NCI-H2196 treated with DMSO at 0.1 percent for 48 hours (cell line): ENCODE data around the gene OR52B6.
"Not testable (repeated sequence)": the region's sequence is repeated elsewhere in the genome, so short reads cannot be mapped to it uniquely, and the experiment has no call there.

Experiments used
- DNase-seq: peaks from one replicate; lab custom pipeline; 2025; ENCODE audit not compliant: unreplicated experiment; lab: John Stamatoyannopoulos, UW

OR52B6 gene

GRCh38 chr11:5580577-5580976 is at the start of gene OR52B6:
OR52B6 (plus strand) TSS chr11:5580877; CDS start chr11:5580877, 0 bp downstream.
- DNase-seq = no peak

- DNase-seq = no peak
Observed at GRCh38 chr11:5531053-5531831, 49.4 kb upstream of the OR52B6 start.

DNA sequence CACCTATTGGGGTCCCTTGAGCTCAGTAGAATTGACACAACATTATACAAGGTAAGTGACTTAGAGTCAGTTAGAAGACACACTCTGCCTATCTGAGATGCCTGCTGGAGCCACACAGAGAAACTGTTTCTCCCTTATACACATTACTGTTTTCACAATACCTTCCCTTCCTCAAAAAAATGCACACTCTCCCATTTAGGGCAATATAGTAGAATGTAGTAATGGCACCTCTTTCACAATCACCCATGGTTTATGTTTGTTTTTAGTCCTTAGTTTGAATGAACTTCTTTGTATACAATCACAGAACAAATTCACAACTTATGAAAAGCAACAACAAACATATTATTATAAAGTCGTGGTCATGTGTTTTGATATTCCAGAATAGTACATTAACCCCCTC is 46.6 kb upstream of the OR52B6 start:
- no peak for DNase-seq

- DNase-seq = no peak
Observed at GRCh38 chr11:5536482-5536881, 44.2 kb upstream of the OR52B6 start.

DNA sequence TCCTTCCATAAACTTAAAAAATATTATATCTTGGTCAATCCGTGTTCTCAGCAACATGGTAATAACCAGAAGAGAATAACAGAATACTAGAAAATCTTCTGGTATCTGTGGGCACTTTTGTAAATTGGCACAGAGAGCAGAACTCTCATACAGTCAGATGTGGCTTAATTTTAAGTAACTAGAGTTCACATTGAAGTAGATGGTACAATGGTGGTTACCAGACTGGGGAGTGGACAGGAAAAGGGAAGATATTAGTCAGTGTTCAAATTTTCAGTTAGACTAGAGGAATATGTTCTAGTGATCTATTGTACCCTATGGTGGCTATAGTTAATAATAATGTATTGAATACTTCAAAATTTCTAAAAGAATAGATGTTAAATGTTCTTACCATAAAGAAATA is 39.2 kb upstream of the OR52B6 start:
- DNase-seq = no peak

DNA sequence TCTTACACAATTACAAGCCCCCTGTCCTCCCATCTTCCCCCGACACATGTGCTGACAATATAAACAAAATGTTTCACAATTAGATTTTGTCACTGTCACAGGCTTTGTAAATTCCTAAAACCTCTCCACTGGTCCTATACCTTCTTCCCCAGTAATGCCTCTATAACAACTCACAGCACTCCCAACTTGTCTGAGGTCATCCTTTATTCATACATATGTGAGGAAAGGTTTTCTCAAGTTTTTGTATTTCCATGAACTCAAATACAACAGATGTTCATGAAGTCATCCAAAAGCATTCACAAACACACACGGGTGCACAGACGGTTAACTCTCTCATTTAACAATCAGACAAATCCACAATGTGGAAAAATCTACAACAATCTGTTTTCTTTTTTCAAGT is 34.2 kb upstream of the OR52B6 start:
- DNase-seq = no peak

DNA sequence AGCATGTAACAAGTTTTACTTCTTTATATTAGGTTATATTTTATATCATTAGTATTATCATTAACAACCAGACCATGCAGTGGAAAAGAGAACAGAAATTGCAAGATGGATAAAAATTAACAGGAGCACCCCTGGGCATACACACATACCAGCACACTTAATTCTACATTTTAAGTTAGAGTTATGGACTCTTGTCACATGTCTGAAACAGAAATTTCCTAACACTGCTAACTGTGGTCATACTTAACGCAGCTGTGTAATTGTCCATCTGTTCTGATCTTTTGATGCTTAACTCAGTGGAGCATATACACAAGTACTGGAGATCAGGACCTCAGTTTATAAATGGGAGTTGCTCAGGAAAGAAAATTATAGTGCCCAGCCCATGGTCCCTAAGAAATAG is 32.7 kb upstream of the OR52B6 start:
- no peak for DNase-seq

DNA sequence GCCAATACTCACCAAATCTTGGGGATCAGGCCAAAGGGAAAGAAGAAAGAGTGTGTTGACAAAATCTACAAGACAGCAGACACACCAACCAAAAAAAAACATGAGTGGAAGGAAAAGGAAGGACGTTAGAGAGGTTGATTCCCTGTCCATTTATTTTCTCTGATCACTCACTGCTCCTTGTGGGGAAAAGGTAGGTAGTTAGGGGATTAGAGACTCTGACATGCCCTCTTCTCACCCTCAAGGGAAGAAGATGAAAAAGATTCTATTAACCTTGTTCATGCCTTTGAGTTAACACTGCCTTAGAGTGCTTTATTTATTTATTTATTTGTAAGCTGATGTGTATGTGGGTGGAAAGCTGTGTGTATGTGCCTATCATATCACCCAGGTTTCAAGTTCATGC is 32.2 kb upstream of the OR52B6 start, which contains the start of gene OR52H1:
OR52H1 (minus strand) TSS at position 101 of the 400 bp plus-strand sequence. CDS start 3,035 bp downstream, outside the sequence.
- no peak for DNase-seq

DNA sequence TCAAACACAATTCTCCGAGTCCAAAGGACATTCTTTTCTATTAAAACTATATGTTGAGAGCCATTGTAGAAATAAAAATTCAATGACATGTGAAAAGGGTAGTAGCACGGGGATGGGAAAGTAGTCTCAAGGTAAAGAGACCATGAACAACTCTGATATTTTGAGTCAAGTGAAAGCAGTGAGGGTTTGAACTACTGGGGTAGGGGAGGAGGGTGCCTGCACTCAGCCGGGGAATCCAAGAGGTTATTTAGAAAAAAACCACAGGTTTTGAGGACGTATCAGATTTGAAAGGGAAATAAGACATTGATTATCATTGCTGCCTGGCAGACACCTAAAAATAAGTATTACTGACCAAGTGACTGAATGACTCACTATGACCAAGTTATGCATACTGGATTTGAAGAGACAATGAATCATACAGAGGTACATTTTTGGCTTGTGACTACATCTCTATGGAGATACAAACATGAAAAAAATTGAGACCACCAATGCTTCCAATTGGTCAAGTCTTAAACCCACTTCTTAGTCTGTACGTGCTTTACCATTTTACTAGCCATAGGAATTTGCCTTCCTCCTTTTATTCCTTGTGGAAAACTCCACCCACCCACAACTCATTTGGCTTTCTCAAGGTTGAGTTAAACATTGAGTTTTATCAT is 30.1 kb upstream of the OR52B6 start:
- no peak for DNase-seq

- DNase-seq = no peak
Observed at GRCh38 chr11:5553343-5553742, 27.3 kb upstream of the OR52B6 start.

- no peak for DNase-seq
Observed at GRCh38 chr11:5556596-5557188, 24.0 kb upstream of the OR52B6 start.

DNA sequence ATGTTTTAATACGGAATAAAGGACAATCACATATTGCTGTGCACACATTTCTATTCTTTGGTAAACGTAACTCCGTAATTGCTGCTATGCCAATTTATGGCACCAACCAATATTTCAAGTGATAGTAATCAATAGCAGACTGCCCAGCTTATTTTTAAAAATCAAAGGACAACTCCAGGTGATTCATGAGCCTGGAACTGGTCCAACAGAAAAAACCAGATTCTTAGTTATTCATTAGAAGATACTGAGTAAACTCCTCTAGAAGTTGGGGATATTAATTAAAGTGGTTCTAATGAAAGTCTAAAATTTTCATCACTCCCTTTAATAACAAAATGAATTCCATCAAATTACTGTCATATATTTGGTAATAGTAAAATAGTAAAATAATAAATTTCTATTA is 22.9 kb upstream of the OR52B6 start:
- DNase-seq = no peak

DNA sequence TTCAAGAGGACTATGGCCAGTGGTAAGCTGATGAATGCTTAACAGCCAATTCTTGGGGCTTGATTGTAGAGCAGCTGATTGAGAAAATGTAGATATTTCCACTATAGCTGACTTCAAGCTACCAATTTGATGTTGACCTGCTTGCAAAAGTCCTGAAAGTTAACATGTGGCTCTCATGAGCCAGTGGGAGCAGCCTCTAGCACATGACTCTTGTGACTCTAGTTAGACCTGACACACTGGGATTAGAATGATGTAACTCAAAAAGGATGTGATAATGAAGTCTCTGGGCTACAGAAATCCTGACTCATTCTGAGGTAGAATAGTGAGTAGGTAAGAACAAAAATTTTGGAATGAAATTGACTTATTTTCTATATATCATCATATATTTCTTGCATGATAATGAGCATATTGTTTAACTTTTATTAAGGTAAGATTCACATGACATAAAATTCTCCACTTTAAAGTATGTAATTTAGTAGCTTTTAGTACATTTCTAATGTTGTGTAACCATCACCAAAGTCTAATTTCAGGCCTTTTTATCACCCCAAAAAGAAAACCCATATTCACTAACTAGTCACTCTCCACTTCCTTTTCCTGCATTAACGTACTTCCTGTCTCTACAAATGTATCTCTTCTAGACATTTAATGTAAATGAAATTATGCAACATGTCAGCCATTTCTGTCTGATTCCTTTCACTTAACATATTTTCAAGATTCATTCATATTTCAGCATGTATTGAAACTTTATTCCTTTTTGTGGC is 16.2 kb upstream of the OR52B6 start:
- DNase-seq = no peak

- no peak for DNase-seq
Observed at GRCh38 chr11:5574654-5575053, 6.0 kb upstream of the OR52B6 start.

GRCh38 chr11:5575152-5575551 is 5.5 kb upstream of the OR52B6 start:
- DNase-seq = no peak

GRCh38 chr11:5577101-5577500 is 3.6 kb upstream of the OR52B6 start:
- DNase-seq = no peak

DNA sequence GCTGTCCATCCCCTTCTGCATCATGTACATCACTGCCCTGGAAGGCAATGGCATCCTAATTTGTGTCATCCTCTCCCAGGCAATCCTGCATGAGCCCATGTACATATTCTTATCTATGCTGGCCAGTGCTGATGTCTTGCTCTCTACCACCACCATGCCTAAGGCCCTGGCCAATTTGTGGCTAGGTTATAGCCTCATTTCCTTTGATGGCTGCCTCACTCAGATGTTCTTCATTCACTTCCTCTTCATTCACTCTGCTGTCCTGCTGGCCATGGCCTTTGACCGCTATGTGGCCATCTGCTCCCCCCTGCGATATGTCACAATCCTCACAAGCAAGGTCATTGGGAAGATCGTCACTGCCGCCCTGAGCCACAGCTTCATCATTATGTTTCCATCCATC is 337 bp downstream of the OR52B6 start:
- DNase-seq = no peak

DNA sequence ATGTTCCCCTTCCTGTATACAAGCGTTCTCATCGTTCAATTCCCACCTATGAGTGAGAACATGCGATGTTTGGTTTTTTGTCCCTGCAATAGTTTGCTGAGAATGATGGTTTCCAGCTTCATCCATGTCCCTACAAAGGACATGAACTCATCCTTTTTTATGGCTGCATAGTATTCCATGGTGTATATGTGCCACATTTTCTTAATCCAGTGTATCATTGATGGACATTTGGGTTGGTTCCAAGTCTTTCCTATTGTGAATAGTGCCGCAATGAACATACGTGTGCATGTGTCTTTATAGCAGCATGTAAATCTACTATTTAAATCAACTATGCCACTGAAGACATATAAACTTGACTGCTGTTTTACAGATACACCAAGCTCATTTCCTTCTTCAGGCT is 3.8 kb downstream of the OR52B6 start:
- not testable (repeated sequence) for DNase-seq

GRCh38 chr11:5589906-5590305 is 9.2 kb downstream of the OR52B6 start:
- DNase-seq = not testable (repeated sequence)

DNA sequence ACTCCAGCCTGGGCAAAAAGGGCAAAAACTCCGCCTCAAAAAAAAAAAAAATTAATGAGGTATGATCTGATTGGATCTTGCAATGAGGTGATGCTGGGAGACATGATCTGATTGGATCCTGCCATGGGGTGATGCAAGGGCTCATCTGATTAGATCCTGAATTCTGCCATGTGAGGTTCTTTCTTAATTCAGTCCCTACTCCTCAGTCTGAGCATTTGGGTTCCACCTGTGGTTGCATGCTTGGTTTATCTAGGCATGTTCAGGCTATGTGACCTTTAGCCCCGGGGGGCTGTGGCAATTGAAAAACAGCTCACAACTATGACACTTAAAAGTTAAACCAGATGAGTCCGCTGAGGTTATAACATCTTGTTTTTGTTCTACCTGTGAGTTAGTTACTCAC is 10.9 kb downstream of the OR52B6 start:
- no peak for DNase-seq

GRCh38 chr11:5592615-5593014 is 11.9 kb downstream of the OR52B6 start:
- no peak for DNase-seq
